ENCODE data around the gene SLC37A1.
A peak's percentile ranks its signal among the peaks of the same experiment; 100 is the strongest.

Gene SLC37A1

GRCh38 chr21:42586406-42586805 lies 72.8 kb downstream of the SLC37A1 start:
- Histone ChIP-seq H3K27me3 (replicated peaks; ENCODE audit: control insufficient read depth, insufficient read depth, low read length, poor library complexity, severe bottlenecking) (no peaks in the 10 kb centered on the region), H3K4me1 (ENCODE audit: control insufficient read depth, insufficient read depth, low read length, poor library complexity, severe bottlenecking) (no peaks in the 10 kb centered on the region), H3K27ac (ENCODE audit: insufficient read depth, low read length, poor library complexity, severe bottlenecking) (no peak overlapping the region), H3K36me3 (ENCODE audit: control insufficient read depth, insufficient read depth, low read length) (no peaks in the 10 kb centered on the region), H3K9me3 (ENCODE audit: control insufficient read depth, low read length) (no peaks in the 10 kb centered on the region), H3K4me3 (ENCODE audit: insufficient read depth, low read depth, low read length, poor library complexity, severe bottlenecking) (no peak overlapping the region)
- no peak for DNase-seq

GRCh38 chr21:42587036-42587435 lies 73.4 kb downstream of the SLC37A1 start:
- no peak for DNase-seq
- H3K9me3 ChIP-seq (ENCODE audit: control insufficient read depth, low read length): no peaks in the 10 kb centered on the region

GRCh38 chr21:42590431-42591131 lies 76.9 kb downstream of the SLC37A1 start:
- Histone ChIP-seq H3K4me1 (ENCODE audit: control insufficient read depth, insufficient read depth, low read length, poor library complexity, severe bottlenecking) (peaks cover 5% of the 10 kb centered on the region), H3K27ac (ENCODE audit: insufficient read depth, low read length, poor library complexity, severe bottlenecking) (no peak overlapping the region), H3K27me3 (replicated peaks; ENCODE audit: control insufficient read depth, insufficient read depth, low read length, poor library complexity, severe bottlenecking) (no peaks in the 10 kb centered on the region), H3K9me3 (ENCODE audit: control insufficient read depth, low read length) (no peaks in the 10 kb centered on the region), H3K36me3 (ENCODE audit: control insufficient read depth, insufficient read depth, low read length) (no peaks in the 10 kb centered on the region), H3K4me3 (ENCODE audit: insufficient read depth, low read depth, low read length, poor library complexity, severe bottlenecking) (no peak overlapping the region)
- no peak for DNase-seq

More at GRCh38 chr21:42587036-42587435, 73.4 kb downstream of the SLC37A1 start:
- Histone ChIP-seq H3K36me3 (ENCODE audit: control insufficient read depth, insufficient read depth, low read length) (no peaks in the 10 kb centered on the region), H3K4me3 (ENCODE audit: insufficient read depth, low read depth, low read length, poor library complexity, severe bottlenecking) (no peak overlapping the region), H3K27ac (ENCODE audit: insufficient read depth, low read length, poor library complexity, severe bottlenecking) (no peak overlapping the region), H3K4me1 (ENCODE audit: control insufficient read depth, insufficient read depth, low read length, poor library complexity, severe bottlenecking) (no peaks in the 10 kb centered on the region), H3K27me3 (replicated peaks; ENCODE audit: control insufficient read depth, insufficient read depth, low read length, poor library complexity, severe bottlenecking) (no peaks in the 10 kb centered on the region)

GRCh38 chr21:42591170-42591869 lies 77.7 kb downstream of the SLC37A1 start:
- H3K27ac ChIP-seq (ENCODE audit: insufficient read depth, low read length, poor library complexity, severe bottlenecking): no peak overlapping the region
- H3K36me3 ChIP-seq (ENCODE audit: control insufficient read depth, insufficient read depth, low read length): no peaks in the 10 kb centered on the region
- no peaks in the 10 kb centered on the region for H3K9me3 ChIP-seq (ENCODE audit: control insufficient read depth, low read length)
- H3K4me3 ChIP-seq (ENCODE audit: insufficient read depth, low read depth, low read length, poor library complexity, severe bottlenecking): no peak overlapping the region
- DNase-seq: no peak
- no peaks in the 10 kb centered on the region for H3K27me3 ChIP-seq (replicated peaks; ENCODE audit: control insufficient read depth, insufficient read depth, low read length, poor library complexity, severe bottlenecking)
- peaks cover 5% of the 10 kb centered on the region for H3K4me1 ChIP-seq (ENCODE audit: control insufficient read depth, insufficient read depth, low read length, poor library complexity, severe bottlenecking)

- H3K27me3 ChIP-seq (replicated peaks; ENCODE audit: control insufficient read depth, insufficient read depth, low read length, poor library complexity, severe bottlenecking): no peaks in the 10 kb centered on the region
- H3K9me3 ChIP-seq (ENCODE audit: control insufficient read depth, low read length): no peaks in the 10 kb centered on the region
- no peak for DNase-seq
- peaks cover 5% of the 10 kb centered on the region for H3K4me1 ChIP-seq (ENCODE audit: control insufficient read depth, insufficient read depth, low read length, poor library complexity, severe bottlenecking)
- no peaks in the 10 kb centered on the region for H3K36me3 ChIP-seq (ENCODE audit: control insufficient read depth, insufficient read depth, low read length)
- H3K27ac ChIP-seq (ENCODE audit: insufficient read depth, low read length, poor library complexity, severe bottlenecking): no peak overlapping the region
- H3K4me3 ChIP-seq (ENCODE audit: insufficient read depth, low read depth, low read length, poor library complexity, severe bottlenecking): no peak overlapping the region
Observed at GRCh38 chr21:42592156-42592820, 78.6 kb downstream of the SLC37A1 start.

- H3K27me3 ChIP-seq (replicated peaks; ENCODE audit: control insufficient read depth, insufficient read depth, low read length, poor library complexity, severe bottlenecking): no peaks in the 10 kb centered on the region
- H3K27ac ChIP-seq (ENCODE audit: insufficient read depth, low read length, poor library complexity, severe bottlenecking): no peak overlapping the region
- no peaks in the 10 kb centered on the region for H3K9me3 ChIP-seq (ENCODE audit: control insufficient read depth, low read length)
- no peak overlapping the region for H3K4me3 ChIP-seq (ENCODE audit: insufficient read depth, low read depth, low read length, poor library complexity, severe bottlenecking)
- DNase-seq: peak; percentile 24 to 45 (median 25)
- H3K4me1 ChIP-seq (ENCODE audit: control insufficient read depth, insufficient read depth, low read length, poor library complexity, severe bottlenecking): peaks cover 5% of the 10 kb centered on the region
- no peaks in the 10 kb centered on the region for H3K36me3 ChIP-seq (ENCODE audit: control insufficient read depth, insufficient read depth, low read length)
Observed at GRCh38 chr21:42593007-42593814, 79.6 kb downstream of the SLC37A1 start.

- Histone ChIP-seq H3K36me3 (ENCODE audit: control insufficient read depth, insufficient read depth, low read length) (no peaks in the 10 kb centered on the region), H3K4me3 (ENCODE audit: insufficient read depth, low read depth, low read length, poor library complexity, severe bottlenecking) (no peak overlapping the region), H3K27me3 (replicated peaks; ENCODE audit: control insufficient read depth, insufficient read depth, low read length, poor library complexity, severe bottlenecking) (no peaks in the 10 kb centered on the region), H3K4me1 (ENCODE audit: control insufficient read depth, insufficient read depth, low read length, poor library complexity, severe bottlenecking) (peaks cover 5% of the 10 kb centered on the region), H3K27ac (ENCODE audit: insufficient read depth, low read length, poor library complexity, severe bottlenecking) (no peak overlapping the region), H3K9me3 (ENCODE audit: control insufficient read depth, low read length) (no peaks in the 10 kb centered on the region)
- no peak for DNase-seq
Observed at GRCh38 chr21:42594616-42595282, 81.1 kb downstream of the SLC37A1 start.

- H3K4me1 ChIP-seq (ENCODE audit: control insufficient read depth, insufficient read depth, low read length, poor library complexity, severe bottlenecking): peaks cover 5% of the 10 kb centered on the region
- no peak overlapping the region for H3K27ac ChIP-seq (ENCODE audit: insufficient read depth, low read length, poor library complexity, severe bottlenecking)
- no peak for DNase-seq
- no peaks in the 10 kb centered on the region for H3K36me3 ChIP-seq (ENCODE audit: control insufficient read depth, insufficient read depth, low read length)
- no peaks in the 10 kb centered on the region for H3K27me3 ChIP-seq (replicated peaks; ENCODE audit: control insufficient read depth, insufficient read depth, low read length, poor library complexity, severe bottlenecking)
- H3K4me3 ChIP-seq (ENCODE audit: insufficient read depth, low read depth, low read length, poor library complexity, severe bottlenecking): no peak overlapping the region
- H3K9me3 ChIP-seq (ENCODE audit: control insufficient read depth, low read length): no peaks in the 10 kb centered on the region
Observed at GRCh38 chr21:42595283-42596187, 81.9 kb downstream of the SLC37A1 start.

- DNase-seq: no peak
- no peak overlapping the region for H3K4me3 ChIP-seq (ENCODE audit: insufficient read depth, low read depth, low read length, poor library complexity, severe bottlenecking)
- no peaks in the 10 kb centered on the region for H3K36me3 ChIP-seq (ENCODE audit: control insufficient read depth, insufficient read depth, low read length)
- peaks cover 5% of the 10 kb centered on the region for H3K4me1 ChIP-seq (ENCODE audit: control insufficient read depth, insufficient read depth, low read length, poor library complexity, severe bottlenecking)
- H3K27ac ChIP-seq (ENCODE audit: insufficient read depth, low read length, poor library complexity, severe bottlenecking): no peak overlapping the region
- no peaks in the 10 kb centered on the region for H3K27me3 ChIP-seq (replicated peaks; ENCODE audit: control insufficient read depth, insufficient read depth, low read length, poor library complexity, severe bottlenecking)
- no peaks in the 10 kb centered on the region for H3K9me3 ChIP-seq (ENCODE audit: control insufficient read depth, low read length)
Observed at GRCh38 chr21:42596657-42597056, 83.0 kb downstream of the SLC37A1 start.
